T follicular helper cell (primary cell): ENCODE measurements around the gene PLA1A.

ENCODE experiments used
- DNase-seq: peaks from one replicate; pipeline ENCODE4 v3.0.0-alpha.2; 2020; ENCODE audit warnings: low read depth

Gene PLA1A

GRCh38 chr3:119608405-119609000, 10.8 kb downstream of the PLA1A start:
- no peak for DNase-seq

- no peak for DNase-seq
Measured at GRCh38 chr3:119609301-119609700, 11.6 kb downstream of the PLA1A start.

GRCh38 chr3:119611664-119612063, 14.0 kb downstream of the PLA1A start:
- DNase-seq, result no peak

GRCh38 chr3:119613201-119613600, 15.5 kb downstream of the PLA1A start:
- no peak for DNase-seq

- no peak for DNase-seq
Measured at GRCh38 chr3:119613872-119614271, 16.2 kb downstream of the PLA1A start.

GRCh38 chr3:119616056-119616455, 18.4 kb downstream of the PLA1A start:
- DNase-seq, result no peak

- DNase-seq, result no peak
Measured at GRCh38 chr3:119619094-119619493, 21.4 kb downstream of the PLA1A start.

GRCh38 chr3:119620899-119621298, 23.2 kb downstream of the PLA1A start:
- DNase-seq, result no peak

GRCh38 chr3:119624002-119624720, 26.5 kb downstream of the PLA1A start:
- DNase-seq, result no peak

- no peak for DNase-seq
Measured at GRCh38 chr3:119625451-119626153, 27.9 kb downstream of the PLA1A start.

GRCh38 chr3:119626196-119626595, 28.5 kb downstream of the PLA1A start:
- DNase-seq, result no peak

- DNase-seq, result no peak
Measured at GRCh38 chr3:119627461-119627860, 29.8 kb downstream of the PLA1A start.

GRCh38 chr3:119628390-119628789, 30.7 kb downstream of the PLA1A start:
- DNase-seq, result no peak

GRCh38 chr3:119628816-119629445, 31.2 kb downstream of the PLA1A start:
- DNase-seq, result no peak

- no peak for DNase-seq
Measured at GRCh38 chr3:119630128-119630879, 32.6 kb downstream of the PLA1A start.

GRCh38 chr3:119630880-119631329, 33.2 kb downstream of the PLA1A start:
- no peak for DNase-seq

GRCh38 chr3:119631516-119631915, 33.8 kb downstream of the PLA1A start:
- no peak for DNase-seq

GRCh38 chr3:119632216-119632615, 34.5 kb downstream of the PLA1A start:
- no peak for DNase-seq

- DNase-seq, result no peak
Measured at GRCh38 chr3:119632829-119633228, 35.1 kb downstream of the PLA1A start.

- no peak for DNase-seq
Measured at GRCh38 chr3:119635719-119636118, 38.0 kb downstream of the PLA1A start.

- DNase-seq, result no peak
Measured at GRCh38 chr3:119636249-119636648, 38.6 kb downstream of the PLA1A start.
